Cerebellar cortex (tissue), 1 donor: Measurements from ENCODE around the gene UVRAG.
"Not testable (repeated sequence)": the region's sequence is repeated elsewhere in the genome, so short reads cannot be mapped to it uniquely, and the experiment has no call there.

ENCODE experiments used
- DNase-seq: peaks from one replicate; pipeline ENCODE4 v3.0.0-alpha.2; 2015; ENCODE audit warnings: low spot score

Gene UVRAG

GRCh38 chr11:75879737-75880136 lies 64.7 kb downstream of the UVRAG start:
- no peak for DNase-seq

- not testable (repeated sequence) for DNase-seq
Observed at GRCh38 chr11:75880343-75880742, 65.3 kb downstream of the UVRAG start.

GRCh38 chr11:75884321-75884720 lies 69.3 kb downstream of the UVRAG start:
- DNase-seq, result no peak

- no peak for DNase-seq
Observed at GRCh38 chr11:75888416-75888815, 73.4 kb downstream of the UVRAG start.

GRCh38 chr11:75891947-75892739 lies 77.1 kb downstream of the UVRAG start:
- DNase-seq, result no peak

- no peak for DNase-seq
Observed at GRCh38 chr11:75893251-75893650, 78.2 kb downstream of the UVRAG start.

GRCh38 chr11:75894036-75894585 lies 79.1 kb downstream of the UVRAG start:
- DNase-seq, result no peak

GRCh38 chr11:75896843-75897419 lies 81.9 kb downstream of the UVRAG start:
- peak; percentile 77 for DNase-seq

GRCh38 chr11:75898871-75899270 lies 83.9 kb downstream of the UVRAG start:
- no peak for DNase-seq

GRCh38 chr11:75899806-75900205 lies 84.8 kb downstream of the UVRAG start:
- no peak for DNase-seq

GRCh38 chr11:75900848-75901247 lies 85.8 kb downstream of the UVRAG start:
- no peak for DNase-seq

- no peak for DNase-seq
Observed at GRCh38 chr11:75902631-75903030, 87.6 kb downstream of the UVRAG start.

GRCh38 chr11:75903276-75903675 lies 88.3 kb downstream of the UVRAG start:
- peak; percentile 37 for DNase-seq

GRCh38 chr11:75905434-75905833 lies 90.4 kb downstream of the UVRAG start:
- DNase-seq, result no peak

GRCh38 chr11:75907906-75908527 lies 93.0 kb downstream of the UVRAG start:
- DNase-seq, result no peak

GRCh38 chr11:75910426-75911145 lies 95.6 kb downstream of the UVRAG start:
- no peak for DNase-seq

GRCh38 chr11:75911459-75911858 lies 96.4 kb downstream of the UVRAG start:
- DNase-seq, result no peak

GRCh38 chr11:75913984-75914383 lies 99.0 kb downstream of the UVRAG start:
- DNase-seq, result no peak

GRCh38 chr11:75916882-75917281 lies 101.9 kb downstream of the UVRAG start:
- DNase-seq, result no peak

GRCh38 chr11:75918331-75918730 lies 103.3 kb downstream of the UVRAG start:
- no peak for DNase-seq

- DNase-seq, result no peak
Observed at GRCh38 chr11:75919525-75919924, 104.5 kb downstream of the UVRAG start.

- DNase-seq, result no peak
Observed at GRCh38 chr11:75920848-75921247, 105.8 kb downstream of the UVRAG start.
